Brain pericyte (primary cell): ENCODE data around the gene FABP7.
"Not testable (repeated sequence)": the region's sequence is repeated elsewhere in the genome, so short reads cannot be mapped to it uniquely, and the experiment has no call there.

ENCODE experiments used
- DNase-seq: peaks from one replicate; pipeline ENCODE4 v3.0.0-alpha.2; 2012; ENCODE audit warnings: low read depth, low spot score

The FABP7 gene

DNA sequence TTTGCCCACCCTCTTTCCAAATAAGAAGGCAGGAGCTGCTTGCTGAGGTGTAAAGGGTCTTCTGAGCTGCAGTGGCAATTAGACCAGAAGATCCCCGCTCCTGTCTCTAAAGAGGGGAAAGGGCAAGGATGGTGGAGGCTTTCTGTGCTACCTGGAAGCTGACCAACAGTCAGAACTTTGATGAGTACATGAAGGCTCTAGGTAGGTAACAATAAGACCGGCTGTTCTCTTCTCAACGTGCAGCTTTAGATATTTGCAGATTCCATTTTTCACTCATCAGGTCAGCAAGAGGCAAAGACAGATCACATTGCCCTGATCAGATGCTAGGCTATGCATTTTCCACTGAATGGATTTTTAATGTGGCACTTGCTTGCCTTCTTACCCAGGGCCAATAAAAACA lies at the start of gene FABP7:
Gene FABP7, plus strand, starts transcription at position 50 of the 400 bp plus-strand sequence. Its CDS starts 79 bp downstream, at position 129.
- no peak for DNase-seq

DNA sequence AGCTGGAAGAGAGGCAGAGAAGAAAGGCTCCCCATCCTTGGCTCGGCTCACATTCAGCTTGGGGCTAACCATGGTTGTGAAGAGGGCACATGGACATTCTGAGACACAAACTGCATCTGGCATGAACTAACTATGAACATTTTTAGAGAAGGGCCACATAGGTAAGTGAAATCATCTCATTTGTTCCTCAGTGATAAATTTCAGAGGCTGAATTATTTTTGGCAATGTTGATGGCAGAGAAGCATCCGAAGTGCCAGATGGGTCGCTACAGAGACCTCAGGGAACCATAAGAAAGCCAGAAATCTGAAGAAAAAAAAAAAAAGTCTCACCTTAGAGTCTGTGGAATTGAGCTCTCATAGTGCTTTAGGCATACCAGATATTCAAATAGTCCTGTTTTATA lies 49.2 kb upstream of the FABP7 start:
- DNase-seq: no peak

- no peak for DNase-seq
Measured at GRCh38 chr6:122730775-122731386, 48.6 kb upstream of the FABP7 start.

- no peak for DNase-seq
Measured at GRCh38 chr6:122733259-122733658, 46.3 kb upstream of the FABP7 start.

DNA sequence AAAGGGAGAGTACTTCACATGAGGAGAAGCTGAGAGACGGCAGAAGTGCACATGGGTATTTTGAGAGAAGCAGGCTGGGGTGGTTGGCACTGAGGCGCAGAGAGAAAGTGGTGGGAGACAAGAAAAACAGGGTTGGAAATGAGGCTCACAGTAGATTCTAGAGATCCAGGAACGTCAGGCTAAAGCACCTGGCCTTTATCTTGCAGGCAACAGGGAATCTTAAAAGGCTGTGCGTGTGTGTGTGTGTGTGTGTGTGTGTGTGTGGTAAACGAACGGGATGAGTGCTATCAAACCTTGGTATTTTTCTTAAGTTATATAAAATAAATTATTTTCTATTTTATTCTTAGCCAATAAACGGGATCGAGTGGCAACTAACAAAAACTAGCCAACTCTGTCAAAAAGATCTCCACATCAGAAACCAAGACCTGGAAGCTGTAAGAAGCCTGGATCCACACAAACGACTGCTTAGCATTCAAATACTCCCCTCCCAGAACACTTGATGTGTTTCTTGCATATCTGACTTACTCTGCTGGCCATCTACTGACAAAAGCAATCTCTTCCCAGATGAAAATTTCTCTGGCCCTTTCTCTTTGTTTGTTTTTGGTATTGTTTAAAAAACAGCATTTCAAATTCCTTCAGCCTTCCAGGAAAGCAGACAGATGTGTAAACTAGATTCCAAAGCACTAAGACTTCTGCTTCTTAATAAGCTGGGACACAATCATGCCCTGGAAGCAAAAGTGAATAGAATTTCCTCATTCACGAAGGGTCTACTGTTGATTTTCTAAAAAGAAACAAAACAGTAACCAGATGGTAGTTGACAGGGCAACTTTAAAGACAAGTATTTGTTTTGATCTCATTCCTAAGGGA lies 44.8 kb upstream of the FABP7 start:
- no peak for DNase-seq

DNA sequence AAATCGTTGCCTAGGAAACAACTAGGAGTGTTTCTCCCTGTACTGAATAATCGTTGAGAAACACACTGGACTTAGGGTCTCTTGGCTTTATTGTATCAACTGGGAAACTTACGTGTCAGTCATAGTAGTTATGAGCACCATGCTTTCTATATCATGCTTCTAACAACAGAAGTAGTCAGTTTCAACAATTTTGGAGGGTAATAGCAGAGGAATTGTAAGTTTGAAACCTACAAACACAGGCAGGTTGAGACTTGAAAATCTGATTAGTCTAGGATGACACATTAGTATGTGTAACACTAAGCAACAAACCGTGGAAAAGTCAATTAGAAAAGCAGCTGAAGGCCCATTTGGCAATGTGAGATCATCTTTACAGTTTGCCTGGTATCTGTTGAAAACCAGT lies 43.9 kb upstream of the FABP7 start:
- DNase-seq: no peak

GRCh38 chr6:122736163-122736562 lies 43.4 kb upstream of the FABP7 start:
- DNase-seq: no peak

DNA sequence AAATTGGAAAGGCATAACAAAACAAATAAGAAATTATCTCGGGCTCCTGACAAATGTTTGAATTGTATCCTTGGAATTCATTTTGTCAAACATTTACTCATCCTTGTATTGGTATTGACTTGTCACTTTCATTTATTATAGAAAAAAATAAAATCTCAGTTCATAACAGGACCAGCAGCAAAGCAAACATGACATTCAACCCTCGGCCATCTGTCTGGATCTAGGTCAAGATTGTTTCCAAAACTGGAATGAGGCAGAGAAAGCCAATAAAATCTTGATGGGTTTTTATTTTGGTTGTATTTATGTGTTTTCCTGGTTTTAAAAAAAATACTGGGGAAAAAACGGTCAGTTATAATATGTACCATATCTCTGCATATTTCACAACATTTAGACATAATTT lies 42.9 kb upstream of the FABP7 start:
- no peak for DNase-seq

- no peak for DNase-seq
Measured at GRCh38 chr6:122740091-122740490, 39.4 kb upstream of the FABP7 start.

DNA sequence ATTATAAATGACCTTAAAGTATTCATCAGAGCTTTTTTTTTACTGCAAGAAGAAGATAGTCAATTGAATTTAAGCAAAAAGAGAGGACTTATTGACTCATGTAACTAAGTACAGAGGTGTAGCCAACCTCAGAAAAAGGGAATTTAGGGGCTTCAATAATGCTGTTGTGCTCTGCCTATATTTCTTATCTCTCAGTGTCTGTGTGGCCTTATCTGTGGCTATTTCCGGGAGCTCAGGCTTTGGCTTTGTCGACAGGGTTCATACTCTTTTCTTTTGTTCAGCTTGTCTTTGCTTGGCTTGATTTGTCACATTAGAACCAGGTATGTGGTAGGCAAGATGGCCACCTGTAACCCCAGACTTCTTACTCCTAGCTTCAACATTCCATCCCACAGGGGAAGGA lies 38.6 kb upstream of the FABP7 start:
- DNase-seq: no peak

DNA sequence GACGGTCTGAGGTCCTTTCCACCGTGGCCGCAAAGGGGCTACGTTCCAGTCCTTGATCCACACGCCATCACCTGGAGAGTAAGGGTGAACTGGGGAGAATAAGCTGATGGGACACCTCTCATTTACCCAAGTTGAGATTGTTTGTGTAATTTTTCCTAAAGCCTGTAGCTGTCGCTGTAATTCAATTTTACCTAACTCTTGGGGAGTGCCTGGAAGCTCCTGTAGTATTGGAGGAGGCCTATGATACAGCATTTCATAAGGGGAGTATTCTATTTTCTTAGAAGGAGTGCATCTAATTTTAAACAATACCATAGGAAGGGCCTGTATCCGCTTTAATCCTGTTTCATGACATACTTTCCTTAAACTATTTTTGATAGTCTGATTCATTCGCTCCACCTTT lies 35.3 kb upstream of the FABP7 start:
- DNase-seq: not testable (repeated sequence)

DNA sequence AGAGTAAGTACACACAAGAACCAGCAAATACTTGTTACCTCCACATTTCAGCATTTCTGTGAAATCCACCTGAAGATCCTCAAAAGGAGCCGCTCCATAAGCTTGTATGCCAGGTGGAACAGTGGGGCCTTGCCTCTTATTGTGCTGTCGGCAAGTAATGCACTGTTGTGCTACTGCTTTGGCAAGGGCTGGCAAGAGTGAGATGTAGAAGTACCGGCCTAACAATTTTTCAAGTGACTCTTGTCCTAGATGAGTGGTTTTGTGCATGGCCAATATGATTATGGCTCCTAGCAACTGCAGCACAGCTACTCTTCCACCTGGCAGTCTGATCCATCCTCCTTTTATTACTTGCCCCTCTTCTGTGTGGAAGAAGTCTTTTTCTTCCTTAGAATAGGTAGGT lies 34.7 kb upstream of the FABP7 start:
- DNase-seq: not testable (repeated sequence)

DNA sequence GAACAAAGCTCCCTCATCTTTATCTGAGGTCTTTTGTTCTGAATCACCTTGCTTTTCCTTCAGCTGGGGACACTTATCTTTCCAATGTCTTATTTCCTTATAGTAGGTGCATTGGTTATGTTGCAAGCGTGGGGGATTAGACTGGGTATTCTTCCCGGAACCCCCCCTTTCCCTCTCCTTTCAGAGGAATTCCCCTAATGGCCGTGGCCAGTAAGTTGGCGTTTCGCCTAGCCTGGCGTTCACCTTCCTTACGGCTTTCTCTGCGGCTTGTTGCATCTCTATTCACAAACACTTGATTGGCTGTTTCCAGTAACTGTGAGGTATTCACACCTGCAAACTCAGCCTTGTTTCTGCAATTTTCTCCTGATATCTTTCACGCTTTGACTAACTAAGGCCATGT lies 32.8 kb upstream of the FABP7 start:
- DNase-seq: no peak

- DNase-seq: no peak
Measured at GRCh38 chr6:122747573-122747972, 31.9 kb upstream of the FABP7 start.

DNA sequence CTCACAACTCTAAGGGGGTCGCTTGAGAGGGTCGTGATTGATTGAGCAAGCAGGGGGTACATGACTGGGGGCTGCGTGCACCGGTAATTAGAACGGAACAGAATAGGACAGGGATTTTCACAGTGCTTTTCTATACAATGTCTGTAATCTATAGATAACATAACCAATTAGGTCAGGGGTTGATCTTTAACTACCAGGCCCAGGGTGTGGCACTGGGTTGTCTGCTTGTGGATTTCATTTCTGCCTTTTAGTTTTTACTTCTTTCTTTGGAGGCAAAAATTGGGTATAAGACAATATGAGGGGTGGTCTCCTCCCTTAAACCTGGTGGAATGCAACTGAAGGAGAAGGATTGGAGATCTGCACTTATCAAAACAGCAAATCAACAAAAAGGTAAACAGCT lies 30.6 kb upstream of the FABP7 start:
- DNase-seq: not testable (repeated sequence)

DNA sequence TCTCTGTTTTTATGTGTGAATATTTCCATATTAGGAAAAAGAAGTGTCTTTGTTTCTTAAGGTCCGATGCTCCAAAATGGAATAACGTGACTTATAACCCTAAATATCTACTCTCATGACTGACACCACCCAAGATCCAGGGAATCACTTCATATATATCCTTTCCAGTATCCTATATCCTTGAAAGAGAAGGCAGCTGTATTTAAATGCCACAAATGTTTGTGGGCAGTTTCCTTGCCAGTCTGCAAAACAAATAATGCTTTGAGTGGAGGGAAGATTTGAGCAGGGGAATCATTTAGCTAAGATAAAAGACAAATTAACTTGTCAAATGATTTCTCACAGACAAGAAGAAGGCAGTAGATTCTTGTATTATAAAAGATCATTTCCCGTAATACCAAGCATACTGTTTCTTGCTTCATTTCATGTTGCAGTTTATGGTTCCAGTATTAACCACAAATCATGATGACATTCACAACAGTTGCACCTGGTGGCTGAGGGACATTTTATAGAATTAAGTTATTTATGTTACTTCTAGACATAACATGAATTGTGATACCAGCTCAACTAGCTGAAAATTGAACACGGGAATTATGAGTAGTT lies 30.0 kb upstream of the FABP7 start:
- DNase-seq: no peak

GRCh38 chr6:122751326-122751725 lies 28.2 kb upstream of the FABP7 start:
- DNase-seq: no peak

- DNase-seq: no peak
Measured at GRCh38 chr6:122752459-122752858, 27.1 kb upstream of the FABP7 start.

- no peak for DNase-seq
Measured at GRCh38 chr6:122753000-122753687, 26.4 kb upstream of the FABP7 start.

- no peak for DNase-seq
Measured at GRCh38 chr6:122753688-122754056, 25.8 kb upstream of the FABP7 start.

DNA sequence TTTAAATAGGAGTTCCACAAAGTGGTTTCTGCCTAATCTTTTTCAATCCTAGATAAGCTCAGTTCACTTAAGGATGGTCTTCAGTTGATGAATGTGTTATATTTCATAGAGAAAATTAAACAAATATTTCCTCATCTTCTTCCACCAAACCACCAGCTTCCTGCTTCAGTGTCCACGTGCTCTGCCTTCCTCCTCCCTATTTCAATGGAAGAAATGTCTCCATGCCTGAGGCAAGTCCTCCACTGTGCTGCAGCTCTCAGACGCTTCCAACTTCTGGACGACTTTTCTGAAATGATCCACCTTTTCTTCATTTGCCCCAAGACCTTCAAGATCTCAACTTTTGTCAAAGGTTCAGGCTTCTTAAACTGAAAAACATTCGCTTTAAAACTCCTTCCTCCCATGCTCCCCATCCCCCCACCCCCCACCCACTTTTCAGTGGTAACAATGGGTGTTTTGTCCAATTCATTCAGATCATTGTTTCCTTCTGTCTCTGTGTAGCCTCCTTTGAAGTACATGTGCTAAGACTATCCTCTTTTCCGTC lies 25.3 kb upstream of the FABP7 start:
- no peak for DNase-seq

- DNase-seq: no peak
Measured at GRCh38 chr6:122755901-122756300, 23.6 kb upstream of the FABP7 start.
